ACHN (cell line): Measurements from ENCODE around the gene RWDD1.

Experiments used
- DNase-seq: peaks from one replicate; pipeline ENCODE4 v3.0.0-alpha.2; 2015
- in situ Hi-C: cut with HindIII; loops from 2 replicates; pipeline ENCODE4 v1.10.0; 2017; ENCODE audit warnings: low sequenced_read_pairs, low pct_ligation_motif_present, low pct_unique_long_range_greater_than_20kb

The RWDD1 gene

DNA sequence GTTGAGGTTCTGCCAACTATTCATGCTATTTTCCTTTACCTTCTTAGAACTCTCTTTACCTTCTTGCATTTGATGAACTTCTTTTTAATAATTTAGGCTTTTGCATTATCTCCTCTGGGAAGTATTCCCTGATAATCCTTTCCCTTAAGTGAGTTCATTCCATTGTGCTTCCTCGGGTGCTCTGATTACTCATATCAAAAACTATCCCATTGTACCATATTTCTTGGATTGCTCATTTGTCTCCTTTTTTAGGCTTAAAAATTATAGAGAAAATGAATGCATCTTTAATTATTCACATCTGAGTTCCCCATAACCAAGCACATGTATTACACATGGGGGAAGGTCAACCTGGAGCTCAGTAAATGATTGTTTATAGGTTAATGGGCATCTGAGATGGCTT, 15.2 kb upstream of the RWDD1 start:
- DNase-seq: peak; percentile 29
- in situ Hi-C loops: no loop called here

GRCh38 chr6:116556814-116557415, 14.4 kb upstream of the RWDD1 start:
- in situ Hi-C loops: no loop called here
- DNase-seq: no peak

GRCh38 chr6:116557893-116558292, 13.4 kb upstream of the RWDD1 start:
- peak; percentile 95 for DNase-seq
- in situ Hi-C loops: no loop called here

DNA sequence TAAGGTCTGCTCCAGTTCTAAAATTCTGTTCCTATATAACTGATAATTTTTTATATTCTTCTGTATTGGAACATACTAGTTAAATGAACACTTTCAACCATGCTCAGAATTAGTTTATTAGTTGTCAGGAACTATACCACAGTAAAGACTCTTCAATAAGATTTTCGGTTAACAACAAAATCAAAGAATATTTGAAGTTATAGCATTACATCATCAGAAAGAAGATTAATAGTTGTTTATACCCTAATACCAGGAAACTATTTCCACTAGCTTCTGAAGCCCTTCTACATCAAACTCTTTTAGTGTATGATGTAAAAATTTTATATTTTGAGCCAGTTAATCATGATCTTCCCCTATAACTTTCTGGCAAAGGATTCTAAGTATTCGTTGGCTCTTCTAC, 11.2 kb upstream of the RWDD1 start:
- DNase-seq: no peak
- in situ Hi-C loops: no loop called here

DNA sequence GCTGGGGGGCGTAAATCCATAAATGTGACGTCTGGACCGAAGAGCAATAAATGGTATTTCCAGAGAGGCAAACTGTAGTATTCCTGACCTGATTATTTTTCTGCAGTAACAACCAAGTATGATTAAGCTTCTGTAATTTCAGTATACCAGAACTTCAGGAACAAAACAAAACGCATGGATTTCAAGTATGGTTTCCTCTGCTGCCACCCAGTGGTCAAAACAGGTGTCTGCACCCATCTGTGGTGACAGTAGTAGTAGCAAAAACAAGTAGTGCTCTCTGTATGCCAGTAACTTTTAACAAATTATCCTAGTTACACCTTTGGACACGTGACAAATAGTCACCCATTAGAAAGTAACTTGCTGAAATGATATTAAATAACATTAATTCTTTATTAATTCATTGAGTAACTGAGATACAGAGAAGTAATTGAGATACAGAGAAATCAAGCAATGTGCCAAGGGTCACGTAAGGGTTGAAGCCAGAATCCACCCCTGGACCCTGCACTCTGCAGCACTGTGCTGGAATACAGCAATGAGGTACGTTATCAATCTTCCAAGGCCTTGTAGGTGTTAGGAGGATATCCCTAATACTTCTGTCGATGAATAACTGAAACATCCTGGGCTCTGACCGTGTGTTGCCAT, 9.8 kb upstream of the RWDD1 start:
- in situ Hi-C loops: no loop called here
- DNase-seq: peak; percentile 61

GRCh38 chr6:116562019-116562403, 9.3 kb upstream of the RWDD1 start:
- in situ Hi-C loops: no loop called here

DNA sequence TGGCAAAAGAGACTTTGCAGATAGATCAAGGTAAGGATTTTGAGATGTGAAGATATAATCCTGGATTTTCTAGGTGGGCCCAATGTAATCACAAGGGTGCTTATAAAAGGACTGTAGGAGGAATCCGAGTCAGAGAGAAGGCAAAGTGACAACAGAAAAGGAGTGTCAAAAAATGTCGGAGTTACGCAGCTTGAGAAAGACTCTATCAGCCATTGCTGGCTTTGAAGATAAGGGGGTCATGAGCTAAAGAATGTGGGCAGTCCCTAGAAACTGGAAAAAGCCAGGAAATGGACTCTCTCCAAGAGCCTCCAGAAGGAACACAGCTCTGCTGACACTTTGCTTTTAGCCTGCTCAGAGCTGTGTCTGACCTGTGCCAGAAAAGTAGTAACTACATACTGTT, 8.7 kb upstream of the RWDD1 start:
- in situ Hi-C loops: no loop called here
- no peak for DNase-seq

More at GRCh38 chr6:116562019-116562403, 9.3 kb upstream of the RWDD1 start:
- no peak for DNase-seq

DNA sequence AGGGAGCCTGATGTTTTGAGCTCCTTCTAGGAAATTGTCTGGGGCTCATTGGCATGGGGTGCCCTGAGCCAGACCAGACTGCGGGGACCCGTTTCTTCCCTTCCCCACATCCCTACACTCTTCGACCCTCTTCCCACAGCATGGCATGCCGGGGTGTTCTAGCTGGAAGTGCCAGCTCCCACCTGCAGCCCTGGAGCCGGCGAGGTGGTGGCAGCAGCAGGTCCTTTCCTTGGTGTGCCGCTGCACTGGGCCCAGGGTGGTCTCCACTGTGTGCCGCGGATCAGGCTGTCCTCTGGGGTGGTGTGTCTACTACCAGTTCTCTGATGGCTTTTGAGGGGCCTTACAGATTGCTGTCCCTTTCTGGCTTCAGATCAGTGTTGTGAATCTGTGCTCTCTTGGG, 7.5 kb upstream of the RWDD1 start:
- in situ Hi-C loops: no loop called here
- no peak for DNase-seq

- in situ Hi-C loops: no loop called here
- no peak for DNase-seq
These were observed 7.0 kb upstream of the RWDD1 start for GRCh38 chr6:116564311-116564710.

DNA sequence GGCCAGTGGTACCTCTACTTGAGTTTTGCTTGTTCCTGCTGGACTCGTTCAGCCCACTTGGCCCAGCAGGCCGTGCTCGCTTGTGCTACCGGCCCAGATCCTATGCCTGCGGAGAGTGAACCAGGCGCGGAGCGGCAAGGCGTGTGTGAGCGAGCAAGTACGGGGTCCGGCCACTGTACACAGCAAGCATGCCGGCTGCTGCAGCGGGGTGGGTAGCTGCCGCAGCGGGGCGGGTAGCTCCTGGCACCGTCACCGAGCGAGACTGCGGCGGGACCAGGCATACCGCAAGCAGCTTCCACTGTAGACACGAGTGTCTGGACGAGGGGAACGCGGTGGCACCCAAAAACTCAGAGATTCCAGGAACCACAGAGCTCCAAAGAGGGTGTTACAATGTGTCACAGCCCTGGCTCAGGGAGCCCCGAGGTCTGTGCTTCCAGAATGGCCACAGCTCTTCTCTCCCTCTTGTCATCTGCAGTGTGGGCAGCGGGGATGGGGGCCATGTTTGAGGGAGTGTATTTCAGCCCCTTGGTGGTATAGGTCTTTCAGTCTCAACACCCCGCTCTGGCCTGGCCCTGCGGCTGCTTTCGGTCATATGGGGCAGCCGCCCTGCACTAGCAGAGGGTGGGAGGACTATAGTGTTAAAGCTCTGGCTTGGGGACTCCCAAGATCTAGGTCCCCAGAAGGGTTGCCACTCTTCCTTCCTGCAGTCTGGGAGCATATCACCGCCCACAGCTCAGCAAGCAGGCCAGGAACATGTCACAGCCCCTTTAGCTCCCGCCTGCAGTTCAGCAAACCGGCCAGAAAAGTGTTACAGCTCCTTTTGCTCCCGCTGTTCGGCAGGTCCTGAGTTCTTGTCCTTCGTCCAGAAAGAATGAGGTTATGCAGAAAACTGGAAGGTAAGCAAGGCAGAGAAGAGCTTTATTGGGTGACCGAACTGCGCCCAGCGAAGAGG, 6.1 kb upstream of the RWDD1 start:
- no peak for DNase-seq
- in situ Hi-C loops: no loop called here

DNA sequence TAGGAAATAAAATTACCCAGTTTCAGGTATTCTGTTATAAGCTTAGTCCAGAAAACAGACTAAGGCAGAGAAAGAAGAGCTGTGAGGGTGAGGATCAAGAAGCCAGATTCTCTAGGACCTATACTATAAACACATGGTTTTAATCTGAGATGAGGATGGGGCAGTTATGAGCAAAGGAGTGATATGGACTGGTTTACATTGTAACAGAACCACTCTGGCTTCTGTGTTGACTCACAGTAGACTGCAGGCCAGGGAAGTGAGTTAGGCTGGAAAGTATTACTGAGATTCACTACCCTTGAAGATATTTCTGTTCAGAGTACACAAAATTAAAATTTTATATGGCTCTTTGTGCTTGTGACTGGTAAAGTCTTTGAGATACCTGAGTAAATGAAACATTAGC, 3.2 kb upstream of the RWDD1 start:
- DNase-seq: no peak

GRCh38 chr6:116568821-116569755, 2.2 kb upstream of the RWDD1 start:
- in situ Hi-C loops: no loop called here
- DNase-seq: no peak

More for the DNA sequence above, 3.2 kb upstream of the RWDD1 start:
- in situ Hi-C loops: no loop called here

DNA sequence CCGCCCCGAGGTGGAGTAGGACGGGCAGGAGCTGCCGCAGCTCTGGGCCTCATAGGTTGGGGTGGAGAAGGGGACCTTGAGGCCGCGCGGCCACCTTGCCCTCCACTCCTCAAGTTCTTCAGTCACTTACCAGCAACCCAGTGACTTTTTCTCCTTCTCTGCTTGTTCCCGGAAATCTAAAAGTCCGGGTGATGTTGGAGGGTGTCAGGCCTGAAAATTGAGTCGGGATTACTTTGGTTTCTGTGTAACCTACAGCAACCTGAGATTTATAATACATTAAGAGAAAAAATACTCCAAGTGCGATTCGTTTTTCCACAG, 338 bp downstream of the RWDD1 start:
- DNase-seq: no peak
- in situ Hi-C loops: no loop called here

DNA sequence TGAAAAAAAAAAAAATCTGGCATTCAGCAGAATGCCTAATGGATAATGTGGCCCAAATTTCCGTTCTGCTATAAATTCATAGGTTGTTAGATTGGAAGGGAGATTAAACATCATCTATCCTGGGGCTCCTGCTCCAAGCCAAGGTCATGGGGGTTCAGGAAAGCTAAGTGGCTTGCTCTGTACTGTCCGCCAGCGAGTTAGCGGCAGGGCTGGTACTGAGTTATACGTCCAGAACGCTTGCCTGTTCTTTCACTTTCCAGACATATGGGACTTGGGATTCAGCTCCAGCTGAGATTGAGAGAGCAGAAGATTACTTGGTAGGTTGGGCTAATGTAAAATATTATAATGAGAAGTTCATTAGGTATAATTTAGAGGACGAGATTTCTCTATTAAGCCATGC, 858 bp downstream of the RWDD1 start:
- DNase-seq: peak; percentile 48
- in situ Hi-C loops: no loop called here

GRCh38 chr6:116575227-116575626, 3.9 kb downstream of the RWDD1 start:
- in situ Hi-C loops: no loop called here

GRCh38 chr6:116577486-116577885, 6.2 kb downstream of the RWDD1 start:
- no peak for DNase-seq
- in situ Hi-C loops: no loop called here

More at GRCh38 chr6:116575227-116575626, 3.9 kb downstream of the RWDD1 start:
- DNase-seq: no peak

DNA sequence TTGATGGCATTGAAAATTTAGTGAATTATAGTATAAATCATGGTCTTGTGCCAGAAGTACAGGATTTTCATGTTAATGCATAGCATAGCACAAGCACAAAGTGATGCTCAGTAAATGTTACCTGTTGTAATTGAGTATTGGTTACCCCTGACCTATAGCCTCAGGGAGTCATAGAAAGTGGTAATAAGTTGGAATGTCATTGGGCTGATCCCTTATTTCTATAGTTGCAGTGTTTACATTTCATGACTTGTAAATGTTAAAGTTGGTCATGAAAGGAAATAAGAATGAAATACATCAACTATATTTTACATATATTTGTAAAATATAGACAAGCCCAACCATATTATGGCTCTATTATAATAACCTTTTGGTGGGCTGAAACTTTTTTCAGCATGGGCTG, 7.0 kb downstream of the RWDD1 start:
- no peak for DNase-seq
- in situ Hi-C loops: no loop called here

GRCh38 chr6:116579143-116579542, 7.8 kb downstream of the RWDD1 start:
- in situ Hi-C loops: no loop called here
- no peak for DNase-seq

GRCh38 chr6:116580198-116580597, 8.9 kb downstream of the RWDD1 start:
- no peak for DNase-seq
- in situ Hi-C loops: no loop called here
